GM10847 (cell line): ENCODE measurements around the gene NRCAM.

Source experiments
- POLR2A ChIP-seq: IDR thresholded peaks from 2 replicates; pipeline ENCODE4 v1.6.1; 2011; ENCODE audit not compliant: insufficient read length; ENCODE audit errors: extremely low read depth

NRCAM gene

DNA sequence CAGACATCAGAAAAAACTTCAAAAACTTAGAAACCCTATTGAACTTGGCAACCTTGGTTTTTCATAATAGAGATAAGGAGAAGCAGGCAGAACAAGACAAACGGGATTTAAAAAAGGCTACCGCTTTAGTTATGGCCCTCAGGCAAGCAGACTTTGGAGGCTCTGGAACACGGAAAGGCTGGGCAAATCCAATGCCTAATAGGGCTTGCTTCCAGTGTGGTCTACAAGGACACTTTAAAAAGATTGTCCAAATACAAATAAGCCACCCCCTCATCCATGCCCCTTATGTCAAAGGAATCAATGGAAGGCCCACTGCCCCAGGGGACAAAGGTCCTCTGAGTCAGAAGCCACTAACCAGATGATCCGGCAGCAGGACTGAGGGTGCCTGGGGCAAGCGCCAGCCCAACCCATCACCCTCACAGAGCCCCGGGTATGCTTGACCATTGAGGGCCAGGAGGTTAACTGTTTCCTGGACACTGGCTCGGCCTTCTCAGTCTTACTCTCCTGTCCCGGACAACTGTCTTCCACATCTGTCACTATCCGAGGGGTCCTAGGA is 115.3 kb downstream of the NRCAM start:
- TF ChIP-seq POLR2A: no peak

DNA sequence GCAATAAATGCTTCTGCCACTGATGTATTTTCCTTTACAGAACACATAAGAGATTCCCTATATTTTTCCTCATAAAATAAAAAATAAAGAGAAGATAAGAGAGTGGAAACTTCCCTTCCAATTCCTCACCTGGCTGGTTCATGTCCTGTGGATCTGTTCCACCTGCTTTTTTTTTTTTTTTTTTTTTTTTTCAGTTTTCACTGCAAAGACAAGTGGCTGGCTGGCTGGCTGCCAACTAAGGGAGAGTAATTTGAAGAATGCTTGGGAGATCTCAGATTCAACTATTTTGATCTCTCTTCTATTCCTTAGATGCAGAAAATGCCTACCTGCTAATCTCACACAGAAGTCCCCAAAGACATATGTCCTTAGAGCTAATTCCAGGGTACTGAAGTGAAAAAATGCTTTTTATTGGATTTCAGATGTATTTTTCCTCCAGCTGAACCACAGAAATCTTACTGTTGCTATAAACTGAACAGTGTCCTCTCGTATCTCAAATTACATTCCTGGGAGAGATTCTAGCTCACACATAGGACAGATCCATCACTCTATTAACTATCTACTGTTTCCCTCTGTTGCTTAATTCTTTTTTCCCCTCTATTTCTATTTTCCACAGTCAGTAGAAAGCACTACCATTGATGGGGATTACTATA is 120.8 kb downstream of the NRCAM start:
- TF ChIP-seq POLR2A: no peak

DNA sequence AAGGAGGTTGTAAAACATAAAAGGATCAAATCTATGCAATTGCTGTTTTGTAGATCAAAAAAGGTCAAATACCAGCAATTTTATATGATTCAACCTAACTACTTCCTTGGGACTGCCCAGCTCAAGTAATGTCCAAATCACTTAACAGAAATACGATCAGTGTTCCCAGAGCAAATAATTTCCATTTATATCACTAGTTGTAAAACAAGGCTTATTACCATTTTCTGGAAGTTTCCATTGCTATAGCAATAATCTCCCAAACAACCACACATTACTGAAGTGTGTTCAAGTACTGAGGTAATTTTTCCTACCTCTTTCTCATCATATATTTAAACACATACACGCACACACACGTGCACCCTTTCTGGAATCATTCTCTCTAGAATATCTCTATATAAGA is 123.3 kb downstream of the NRCAM start:
- no peak for TF ChIP-seq POLR2A

DNA sequence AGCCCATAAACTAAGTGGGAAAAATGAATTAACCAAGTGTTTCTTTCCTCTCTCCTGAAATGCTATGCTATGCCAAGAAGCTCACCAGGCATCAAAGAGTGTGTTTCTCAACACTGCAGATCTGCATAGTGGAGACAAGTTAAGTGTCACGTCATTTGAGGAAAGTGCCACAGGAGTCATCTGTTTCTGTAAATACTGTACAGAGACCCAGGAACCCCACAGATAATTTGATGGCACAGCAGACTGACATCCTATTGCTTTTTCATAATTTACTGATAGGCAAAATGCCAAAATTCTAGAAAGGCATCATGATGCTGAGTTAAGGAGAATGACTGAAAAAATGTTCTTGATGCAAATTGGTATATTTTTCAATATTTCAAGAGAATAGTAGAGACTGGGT is 124.3 kb downstream of the NRCAM start:
- no peak for TF ChIP-seq POLR2A

DNA sequence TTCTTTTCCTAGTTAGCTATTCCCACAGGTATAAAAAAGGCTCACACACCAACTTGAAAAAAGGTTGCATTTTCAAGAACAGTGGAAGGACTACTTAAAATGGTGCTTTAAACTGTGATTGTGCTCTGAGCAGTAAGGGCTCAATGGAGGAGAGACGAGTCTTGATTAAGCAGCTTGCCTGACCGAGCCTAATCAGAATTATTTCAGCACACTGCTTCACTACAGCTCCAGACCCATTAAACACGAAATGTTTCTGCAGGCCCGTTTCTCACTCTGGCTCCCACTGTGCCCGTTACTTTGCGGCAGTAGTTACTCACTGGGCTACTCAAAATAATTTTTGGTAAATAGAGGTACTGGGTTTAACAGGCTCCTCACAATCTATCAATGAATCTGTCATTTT is 126.0 kb downstream of the NRCAM start:
- TF ChIP-seq POLR2A: no peak

DNA sequence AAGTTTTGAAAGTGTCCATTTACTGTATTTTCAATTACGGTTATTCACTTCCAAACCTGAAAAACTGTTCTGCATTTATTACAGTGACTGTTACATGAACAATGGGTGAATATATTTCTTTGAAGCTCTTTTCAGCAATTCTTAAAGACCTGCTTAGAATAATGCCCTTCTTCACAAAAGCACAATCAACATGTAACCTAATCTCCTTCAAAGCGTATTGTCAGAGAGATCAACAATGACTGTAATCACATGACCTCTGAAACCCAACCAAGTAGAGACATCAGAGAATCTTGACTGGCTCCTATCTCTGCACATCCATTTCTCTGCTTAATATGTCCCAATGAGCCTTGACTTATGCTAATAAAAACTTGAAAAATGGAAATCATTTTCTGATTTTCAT is 126.7 kb downstream of the NRCAM start:
- TF ChIP-seq POLR2A: no peak

DNA sequence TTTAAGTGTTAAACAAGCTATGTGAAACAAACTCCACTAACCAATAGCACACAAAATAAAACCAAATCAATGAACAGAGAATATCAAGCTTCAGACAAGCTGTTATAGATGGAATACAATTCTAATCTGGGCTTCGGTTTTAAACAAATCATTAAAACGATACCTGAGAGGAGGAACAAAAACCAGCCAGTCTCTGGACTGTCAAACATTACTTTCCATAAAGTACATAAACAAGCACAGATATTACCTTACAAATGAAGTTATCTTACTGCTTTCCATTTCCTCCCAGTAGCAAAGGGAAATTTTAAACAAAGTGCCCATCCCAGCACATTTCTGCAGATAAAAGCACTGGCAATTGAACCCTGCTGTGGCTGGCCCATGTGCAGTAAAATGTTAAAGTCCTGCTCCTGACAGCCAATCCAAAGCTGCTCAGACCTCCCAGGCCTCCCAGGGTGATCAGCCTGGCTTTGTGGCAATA is 128.0 kb downstream of the NRCAM start:
- no peak for TF ChIP-seq POLR2A

DNA sequence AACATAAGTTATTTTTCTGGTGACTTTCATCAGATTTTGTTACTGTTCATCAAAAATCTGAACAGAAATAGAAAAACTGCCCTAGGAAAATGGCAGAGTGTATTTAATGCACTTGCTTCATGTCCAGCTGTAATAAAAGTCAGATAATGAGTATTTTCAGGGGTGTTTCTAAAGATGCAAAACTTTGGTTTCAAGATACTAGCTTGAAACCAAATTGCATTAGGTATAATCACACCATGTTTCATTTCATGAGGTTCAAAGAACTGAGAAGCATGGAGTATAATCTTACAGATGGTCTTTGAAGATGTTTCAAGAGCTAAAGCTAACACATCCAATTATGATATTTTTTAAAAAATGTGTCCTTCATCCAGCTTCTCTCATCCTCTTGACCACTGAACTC is 128.9 kb downstream of the NRCAM start:
- no peak for TF ChIP-seq POLR2A

DNA sequence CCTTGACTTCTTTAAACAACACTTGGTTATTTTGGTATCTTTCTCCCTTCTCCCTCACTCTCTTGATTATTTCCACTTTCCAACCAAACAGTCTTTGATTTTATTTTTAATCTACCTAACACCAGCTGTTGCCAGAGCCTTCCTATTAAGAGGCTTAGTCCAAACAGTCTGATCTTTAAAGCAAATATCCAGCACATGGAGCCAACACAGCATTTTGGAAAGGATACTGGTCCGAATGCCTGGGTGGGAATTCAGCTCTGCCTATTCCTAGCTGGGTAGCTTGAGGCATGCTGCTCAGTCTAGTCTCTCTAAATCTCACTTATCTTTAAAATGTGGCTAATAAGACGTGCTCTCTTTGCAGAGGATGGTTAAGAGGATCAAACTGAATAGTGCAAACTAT is 129.3 kb downstream of the NRCAM start:
- no peak for TF ChIP-seq POLR2A

DNA sequence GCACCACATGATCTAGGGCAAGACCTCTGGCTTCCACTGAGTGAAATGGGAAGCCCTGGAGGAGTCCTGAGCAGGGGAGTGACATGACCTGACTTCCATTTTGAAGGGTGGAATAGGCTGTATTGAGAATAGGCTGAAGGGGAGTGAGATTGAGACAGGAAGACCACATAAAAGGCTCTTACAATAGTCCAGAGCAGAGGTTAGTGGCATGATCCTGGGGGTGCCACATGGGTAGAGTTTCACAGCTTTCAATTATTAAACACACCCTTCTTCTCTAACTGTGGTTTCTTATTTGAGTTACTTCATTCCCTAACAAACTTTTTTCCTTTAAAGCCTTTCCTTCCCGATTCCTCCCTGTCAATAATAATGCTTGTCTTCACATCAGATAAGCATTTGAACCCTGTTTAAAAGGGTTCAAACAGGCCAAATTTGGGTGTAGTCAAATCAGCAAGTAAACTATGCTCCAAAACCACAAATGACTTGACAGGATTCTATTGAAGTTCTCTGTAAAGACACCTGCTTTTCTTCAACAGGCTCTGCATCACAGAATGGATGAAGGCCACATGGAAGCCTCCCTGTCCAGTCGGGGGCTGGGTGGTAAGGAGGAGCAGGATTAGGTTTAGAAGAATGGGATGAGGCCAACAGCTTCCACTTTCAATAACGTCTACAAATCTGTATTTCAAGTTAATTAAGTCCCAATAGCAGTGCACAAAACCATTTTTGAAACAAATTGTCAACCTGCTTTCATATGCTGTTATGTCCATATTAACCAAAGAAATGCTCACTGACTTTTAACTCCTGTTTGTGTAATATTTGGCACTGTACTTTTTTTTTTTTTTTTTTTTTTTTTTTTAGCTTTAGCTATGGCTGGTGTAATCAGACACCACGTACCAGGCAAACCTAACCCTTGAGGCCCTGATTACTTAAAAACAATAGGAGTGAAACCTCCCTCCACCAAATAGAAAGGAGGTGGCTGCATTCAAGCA is 131.9 kb downstream of the NRCAM start:
- TF ChIP-seq POLR2A: no peak

DNA sequence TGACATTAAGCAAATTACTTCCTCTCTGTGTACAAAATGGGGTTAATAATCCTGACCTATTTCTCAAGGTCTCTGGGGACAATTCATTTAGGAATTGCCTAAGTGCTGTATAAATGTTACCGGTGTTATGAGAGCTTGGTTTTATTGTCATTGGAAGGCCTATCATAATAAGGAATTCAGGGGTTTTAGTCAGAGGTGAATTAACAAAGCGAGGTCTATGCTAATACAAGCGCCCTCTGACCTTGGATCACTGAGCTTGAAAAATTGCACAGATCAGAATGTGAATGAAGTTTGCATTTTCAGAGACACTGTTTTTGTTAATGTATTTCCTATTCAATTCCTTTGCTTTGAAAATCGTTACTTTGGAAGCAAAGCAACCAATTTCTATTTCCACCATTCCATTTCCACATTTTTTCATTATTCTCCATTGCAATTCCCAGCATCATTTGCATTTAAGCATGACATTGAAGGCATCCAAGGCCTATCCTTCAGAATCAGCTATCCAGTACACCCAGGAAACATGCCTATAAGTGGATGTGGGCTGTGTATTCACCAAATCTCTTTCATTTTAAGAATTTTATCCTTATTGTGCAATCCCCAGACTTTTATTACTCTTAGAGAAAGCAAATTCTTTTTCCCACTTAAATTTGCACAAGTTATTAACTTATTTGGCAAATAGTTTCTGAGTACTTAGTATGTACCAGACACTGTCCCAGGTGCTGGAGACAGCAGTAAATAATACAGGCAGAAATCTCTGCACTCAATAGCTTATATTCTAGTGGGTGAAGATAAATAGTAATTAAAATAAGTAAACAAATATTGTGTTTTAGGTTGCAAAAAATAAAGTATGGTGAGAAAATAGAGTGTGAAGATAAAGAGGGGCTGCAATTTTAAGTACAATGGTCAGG is 133.1 kb downstream of the NRCAM start:
- TF ChIP-seq POLR2A: no peak

DNA sequence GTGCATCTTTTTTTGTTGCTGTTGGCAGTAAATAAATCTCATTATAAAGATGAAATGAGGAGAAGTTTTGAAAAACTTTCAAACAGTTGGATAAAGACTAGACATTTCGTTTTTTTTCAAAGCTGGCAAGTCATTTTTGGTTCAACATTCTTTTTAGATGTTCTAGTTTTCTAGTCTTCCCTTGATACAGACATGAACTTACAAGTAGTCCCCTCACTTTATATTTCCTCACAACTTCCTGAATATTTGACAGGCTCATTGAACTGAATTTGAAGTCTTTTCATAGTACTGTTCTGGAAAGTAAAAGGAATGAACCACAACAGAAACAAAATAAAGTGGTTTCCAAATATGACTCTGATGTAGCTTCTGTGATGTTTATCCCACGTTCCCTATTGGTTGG is 134.2 kb downstream of the NRCAM start:
- TF ChIP-seq POLR2A: no peak

DNA sequence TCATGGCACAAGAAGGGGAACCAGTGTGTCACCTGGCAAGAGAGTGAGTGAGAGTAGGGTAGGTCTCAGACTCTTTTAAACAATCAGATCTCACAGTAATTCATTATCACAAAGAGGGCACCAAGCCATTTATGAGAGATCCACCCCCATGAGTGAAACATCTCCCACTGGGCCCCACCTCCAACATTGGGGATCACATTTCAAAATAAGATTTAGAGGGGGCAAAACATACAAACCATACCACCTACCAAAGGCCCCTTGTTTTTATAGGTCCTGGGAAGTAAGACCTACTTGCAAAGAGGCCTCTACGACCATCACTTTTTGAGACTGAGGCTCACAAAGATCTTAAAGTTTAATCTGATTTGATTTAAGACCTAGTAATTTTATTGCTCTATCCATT is 134.9 kb downstream of the NRCAM start:
- TF ChIP-seq POLR2A: no peak

DNA sequence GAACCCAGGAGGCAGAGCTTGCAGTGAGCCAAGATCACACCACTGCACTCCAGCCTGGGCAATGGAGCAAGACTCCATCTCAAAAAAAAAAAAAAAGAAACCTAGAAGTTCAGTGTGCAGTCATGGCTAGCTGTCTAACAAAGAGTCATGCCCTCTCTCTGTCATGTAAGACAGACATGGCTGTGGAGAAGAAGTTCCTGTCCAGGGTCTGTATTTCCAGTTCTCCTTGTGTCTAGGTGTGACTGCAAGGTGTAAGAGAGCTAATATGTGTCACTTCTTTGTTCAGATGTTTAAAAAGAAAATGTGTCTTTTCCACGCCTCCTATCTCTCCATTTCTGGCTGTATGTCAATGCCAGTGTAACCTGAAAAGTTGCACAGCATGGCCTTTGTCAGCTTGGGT is 139.5 kb downstream of the NRCAM start:
- TF ChIP-seq POLR2A: no peak

DNA sequence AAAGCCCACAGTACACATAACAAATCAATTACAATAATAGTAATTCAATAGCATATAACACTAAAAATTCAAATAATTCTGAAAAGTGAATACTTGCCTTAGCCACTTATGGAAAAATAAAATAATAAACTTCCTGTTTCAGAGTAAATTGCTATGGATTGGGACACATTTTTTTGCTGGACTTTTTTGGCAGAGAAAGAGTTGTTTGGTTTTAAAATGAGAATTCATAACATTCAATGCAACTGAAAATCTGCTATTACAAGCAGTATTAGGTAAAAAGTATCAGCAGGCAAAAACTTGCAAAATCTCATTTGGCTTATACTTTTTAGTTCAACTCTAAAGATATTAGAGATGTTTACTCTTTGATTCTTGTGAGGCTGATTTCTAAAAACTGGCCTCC is 141.7 kb downstream of the NRCAM start:
- TF ChIP-seq POLR2A: no peak
